GM06990 (cell line): ENCODE data around the gene XPO6.
"Not testable (repeated sequence)": the region's sequence is repeated elsewhere in the genome, so short reads cannot be mapped to it uniquely, and the experiment has no call there.

Source experiments
- DNase-seq: peaks from one replicate; pipeline ENCODE4 v3.0.0-alpha.2; 2011; ENCODE audit not compliant: insufficient read length; ENCODE audit errors: extremely low read depth
- H3K27me3 ChIP-seq: replicated peaks from 2 replicates; pipeline ENCODE4 v1.6.0; 2011; ENCODE audit warnings: low read length; ENCODE audit not compliant: control insufficient read depth, insufficient read depth
- H3K36me3 ChIP-seq: 2 replicates; pipeline ENCODE4 v1.5.1; 2011; ENCODE audit warnings: low read length; ENCODE audit not compliant: control insufficient read depth, insufficient read depth
- H3K4me3 ChIP-seq: replicated peaks from 2 replicates; pipeline ENCODE4 v1.5.1; 2011; ENCODE audit warnings: low read depth, mild to moderate bottlenecking, control low read depth, low read length
- CTCF ChIP-seq: IDR thresholded peaks from 2 replicates; pipeline ENCODE4 v1.5.1; 2011; ENCODE audit warnings: low read length, control low read depth, mild to moderate bottlenecking, inconsistent platforms; ENCODE audit not compliant: insufficient read depth, poor library complexity, severe bottlenecking

XPO6 gene

GRCh38 chr16:28257256-28257655 lies 45.5 kb upstream of the XPO6 start:
- no peak for DNase-seq
- Histone ChIP-seq H3K27me3 (peaks cover 1% of the 10 kb centered on the region), H3K4me3 (no peak overlapping the region), H3K36me3 (no peaks in the 10 kb centered on the region)
- TF ChIP-seq CTCF, result no peak

- no peak for DNase-seq
- TF ChIP-seq CTCF, result no peak
Observed at GRCh38 chr16:28255838-28256237, 44.1 kb upstream of the XPO6 start.

GRCh38 chr16:28254158-28254557 lies 42.4 kb upstream of the XPO6 start:
- no peak for TF ChIP-seq CTCF
- no peak overlapping the region for H3K4me3 ChIP-seq
- no peak for DNase-seq
- no peaks in the 10 kb centered on the region; the same call in 1 of the 2 replicates for H3K27me3 ChIP-seq
- no peaks in the 10 kb centered on the region for H3K36me3 ChIP-seq

More at GRCh38 chr16:28255838-28256237, 44.1 kb upstream of the XPO6 start:
- Histone ChIP-seq H3K4me3 (no peak overlapping the region), H3K36me3 (no peaks in the 10 kb centered on the region), H3K27me3 (no peaks in the 10 kb centered on the region; the same call in 1 of the 2 replicates)

GRCh38 chr16:28250999-28251398 lies 39.2 kb upstream of the XPO6 start:
- Histone ChIP-seq H3K4me3 (no peak overlapping the region), H3K27me3 (peaks cover 1% of the 10 kb centered on the region; the same call in 1 of the 2 replicates), H3K36me3 (no peaks in the 10 kb centered on the region)
- no peak for TF ChIP-seq CTCF
- DNase-seq, result no peak

GRCh38 chr16:28249483-28249882 lies 37.7 kb upstream of the XPO6 start:
- not testable (repeated sequence) for H3K4me3 ChIP-seq, H3K27me3 ChIP-seq, DNase-seq, H3K36me3 ChIP-seq

- DNase-seq, result no peak
- H3K36me3 ChIP-seq, result no peaks in the 10 kb centered on the region
- no peak for TF ChIP-seq CTCF
Observed at GRCh38 chr16:28241924-28242323, 30.2 kb upstream of the XPO6 start.

More at GRCh38 chr16:28241924-28242323, 30.2 kb upstream of the XPO6 start:
- no peak overlapping the region for H3K4me3 ChIP-seq
- H3K27me3 ChIP-seq, result no peaks in the 10 kb centered on the region
